ENCODE data around the gene RPL13A. TPM values are rescaled to one million over a fixed set of nuclear protein-coding genes. Genes with fewer than 3 reads are reported as not detected.

The RPL13A gene
- polyA plus RNA-seq, 1 of the 3 experiments (the other 2 are of a cell fraction), result 2,748 TPM

- no peak for TF ChIP-seq YY1 (IDR thresholded peaks at IDR 0.05; ENCODE audit: low read depth)
- no peak for TF ChIP-seq GATA2 (CRISPR knock-in tag; IDR thresholded peaks at IDR 0.05)
- no peak for TF ChIP-seq ELF1 (IDR thresholded peaks at IDR 0.05)
- no peak for TF ChIP-seq REST (IDR thresholded peaks at IDR 0.05; ENCODE audit: low read depth, low read length)
- no peak for TF ChIP-seq RCOR1 (IDR thresholded peaks at IDR 0.05; ENCODE audit: low read length)
- no peak for TF ChIP-seq ZBTB33 (IDR thresholded peaks at IDR 0.05; ENCODE audit: borderline replicate concordance, low read depth)
- TF ChIP-seq SIN3A (IDR thresholded peaks at IDR 0.05; ENCODE audit: borderline replicate concordance, low read depth, low read length), result no peak
- TF ChIP-seq USF2 (IDR thresholded peaks at IDR 0.05; ENCODE audit: borderline replicate concordance, low read depth, low read length), result no peak
- no peak for TF ChIP-seq TCF12 (IDR thresholded peaks at IDR 0.05)
- no peak for TF ChIP-seq EP300 (IDR thresholded peaks at IDR 0.05; ENCODE audit: borderline replicate concordance in 1 of 2, low read depth in 1 of 2, low read length in 1 of 2)
- TF ChIP-seq FOXM1 (IDR thresholded peaks at IDR 0.05; ENCODE audit: low read depth), result no peak
- no peak for TF ChIP-seq NFIC (IDR thresholded peaks at IDR 0.05; ENCODE audit: borderline replicate concordance)
- no peak for TF ChIP-seq RAD21 (IDR thresholded peaks at IDR 0.05; ENCODE audit: low read length)
- no peak for TF ChIP-seq FOSL2 (IDR thresholded peaks at IDR 0.05; ENCODE audit: borderline replicate concordance, low read depth)
- TF ChIP-seq CHD2 (IDR thresholded peaks at IDR 0.05; ENCODE audit: low read length, partially characterized antibody), result no peak
- no peak for TF ChIP-seq GABPA (IDR thresholded peaks at IDR 0.05; ENCODE audit: low read depth)
- no peak for TF ChIP-seq CTCF (IDR thresholded peaks at IDR 0.05)
- no peaks in the 10 kb centered on the region for H3K9me2 ChIP-seq
- H3K9me3 ChIP-seq, result no peaks in the 10 kb centered on the region
- peaks cover 44% of the 10 kb centered on the region for H3K27me3 ChIP-seq (ENCODE audit: insufficient read depth)
- WGBS (ENCODE audit: low lambda C conversion rate), result 3% methylated on average over 11 of the region's 11 CpGs
- H3F3A ChIP-seq (replicated peaks; ENCODE audit: insufficient read depth), result peaks cover 22% of the 10 kb centered on the region
- H3K4me3 ChIP-seq (ENCODE audit: low read depth in 2 of 2, low read length in 1 of 2), result peak overlapping the region; percentile 59 to 62
- no peak for DNase-seq
- peak overlapping the region; percentile 76; the same call in 1 of the 2 replicates for H2AFZ ChIP-seq (ENCODE audit: low read depth)
- ChIA-PET POLR2A (interaction anchor here (1.4 kb wide), 1 partner anchor 9 kb away, joined by 4 read pairs; the partner anchor contains the start of gene PIH1D1), CTCF (interaction anchor here (1.0 to 11.2 kb wide), 15 partner anchors 8 to 213 kb away, joined by 3 to 149 read pairs (median 5); partner anchors contain the start of genes DKKL1, KASH5 and PIH1D1)
- H3K79me2 ChIP-seq (ENCODE audit: insufficient read depth), result no peaks in the 10 kb centered on the region
- H4K20me1 ChIP-seq (ENCODE audit: insufficient read depth), result no peaks in the 10 kb centered on the region; the same call in 1 of the 2 replicates
- H3K4me1 ChIP-seq (ENCODE audit: control insufficient read depth in 1 of 2, insufficient read depth in 2 of 2, low read depth in 1 of 2, low read length in 1 of 2), result peaks cover 0 to 22% of the 10 kb centered on the region in 2 experiments; a peak in 1 of 4 replicates
- peaks cover 0 to 4% of the 10 kb centered on the region in 2 experiments for H3K36me3 ChIP-seq (replicated peaks in 1 of 2; ENCODE audit: control insufficient read depth in 1 of 2, insufficient read depth in 2 of 2, low read length in 1 of 2)
- H3K27ac ChIP-seq (ENCODE audit: low read depth in 2 of 2, low read length in 1 of 2), result no peak overlapping the region; a peak in 1 of 4 replicates
- H3K4me2 ChIP-seq, result peak overlapping the region; percentile 96
- H3K9ac ChIP-seq, result no peak overlapping the region
Measured at GRCh38 chr19:49442354-49442753, 45.1 kb upstream of the RPL13A start.

Data from SK-N-SH (cell line).